Fibroblast of the conjunctiva (primary cell): ENCODE results near the gene CEP85.

Experiments
- DNase-seq: peaks from one replicate; pipeline ENCODE4 v3.0.0-alpha.2; 2010; ENCODE audit warnings: low read depth

CEP85 gene

DNA sequence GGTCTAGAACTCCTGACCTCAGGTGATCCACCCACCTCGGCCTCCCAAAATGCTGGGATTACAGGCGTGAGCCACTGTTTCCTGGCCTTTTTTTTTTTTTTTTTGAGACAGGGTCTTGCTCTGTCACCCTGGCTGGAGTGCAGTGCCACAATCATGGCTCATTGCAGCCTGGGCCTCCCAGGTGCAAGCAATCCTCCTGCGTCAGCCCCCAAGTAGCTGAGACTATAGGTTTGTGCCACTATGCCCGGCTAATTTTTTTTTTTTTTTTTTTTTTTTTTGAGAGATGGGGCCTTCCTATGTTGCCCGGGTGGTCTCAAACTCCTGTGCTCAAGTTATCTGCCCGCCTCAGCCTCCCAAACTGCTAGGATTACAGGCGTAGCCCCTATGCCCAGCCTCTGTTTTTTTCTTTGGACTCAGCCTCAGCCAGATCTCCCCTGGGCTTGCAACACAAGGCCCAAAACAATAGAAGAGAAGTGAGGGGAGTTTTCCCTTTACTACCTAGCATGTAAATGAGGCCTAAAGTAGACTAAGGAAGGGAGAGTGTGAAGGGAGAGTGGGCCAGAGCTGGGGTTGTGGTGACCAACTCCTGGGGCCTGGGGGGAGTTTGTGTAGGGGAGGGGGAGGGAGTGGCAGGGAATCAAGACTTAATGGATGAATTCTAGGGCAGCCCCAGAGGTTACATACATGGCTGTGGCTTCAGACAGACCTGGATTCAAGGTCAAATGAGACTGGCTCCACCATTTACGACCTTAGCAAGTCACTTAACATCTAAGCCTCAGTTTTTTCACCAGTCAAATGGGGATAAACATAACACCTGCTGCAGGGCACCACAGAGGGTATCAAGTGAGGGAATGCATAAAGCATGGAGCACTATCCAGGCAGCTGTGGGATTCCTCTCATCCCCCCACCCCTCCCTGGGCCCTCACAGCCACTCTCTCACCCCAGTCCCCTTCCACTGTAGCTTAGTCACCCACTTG, 82.2 kb downstream of the CEP85 start:
- DNase-seq: no peak

DNA sequence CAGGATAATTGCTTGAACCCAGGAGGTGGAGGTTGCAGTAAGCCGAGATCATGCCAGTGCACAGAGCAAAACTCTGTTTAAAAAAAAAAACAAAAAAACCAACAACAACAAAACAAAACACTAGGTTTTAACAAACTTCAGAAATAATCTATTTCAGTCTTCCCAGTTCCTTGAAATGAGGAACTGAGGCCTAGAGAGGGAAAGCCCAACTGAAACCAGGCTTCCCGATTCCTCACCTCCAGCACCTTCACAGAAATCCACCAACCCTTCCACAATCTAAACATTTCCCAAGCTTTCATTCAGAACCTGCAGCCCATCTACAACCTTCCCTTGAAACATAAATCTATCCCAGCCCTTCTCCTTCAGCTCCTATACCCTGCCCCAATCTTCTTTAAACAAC, 83.1 kb downstream of the CEP85 start:
- DNase-seq: no peak

DNA sequence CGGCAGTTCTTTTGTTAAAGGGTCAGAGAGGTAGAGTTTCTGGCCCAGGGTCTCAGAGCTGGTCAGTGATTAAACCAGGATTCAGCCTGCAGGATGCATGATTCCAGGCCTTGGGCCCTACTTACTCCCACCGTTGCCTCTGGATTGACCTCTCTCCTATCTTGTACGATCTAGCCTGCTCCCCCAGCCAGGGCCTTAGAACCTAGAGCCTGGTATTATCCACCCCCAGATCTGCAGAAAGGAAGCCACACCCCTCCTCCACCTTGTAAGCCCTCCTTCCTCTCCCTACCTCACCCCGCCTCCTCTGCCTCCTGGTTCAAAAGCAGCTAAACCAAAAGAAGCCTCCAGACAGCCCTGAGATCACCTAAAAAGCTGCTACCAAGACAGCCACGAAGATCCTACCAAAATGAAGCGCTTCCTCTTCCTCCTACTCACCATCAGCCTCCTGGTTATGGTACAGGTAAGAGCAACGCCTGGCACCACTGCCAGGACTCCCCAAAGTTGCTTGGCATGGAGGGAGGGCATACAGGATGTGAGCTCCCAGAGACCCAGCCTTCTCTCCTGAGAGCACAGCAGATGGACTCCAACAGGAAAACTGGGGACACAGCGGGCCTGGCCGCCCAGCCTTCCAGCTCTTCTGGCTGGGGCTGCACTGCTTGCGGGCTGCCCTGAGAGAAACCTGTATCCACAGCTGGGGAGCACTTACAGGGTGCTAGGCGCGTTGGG, 83.8 kb downstream of the CEP85 start, which contains the start of gene CD52:
TSS of gene CD52 (plus strand) at position 347 of the 726 bp plus-strand sequence. CDS start at position 407, 60 bp downstream.
- DNase-seq: no peak

DNA sequence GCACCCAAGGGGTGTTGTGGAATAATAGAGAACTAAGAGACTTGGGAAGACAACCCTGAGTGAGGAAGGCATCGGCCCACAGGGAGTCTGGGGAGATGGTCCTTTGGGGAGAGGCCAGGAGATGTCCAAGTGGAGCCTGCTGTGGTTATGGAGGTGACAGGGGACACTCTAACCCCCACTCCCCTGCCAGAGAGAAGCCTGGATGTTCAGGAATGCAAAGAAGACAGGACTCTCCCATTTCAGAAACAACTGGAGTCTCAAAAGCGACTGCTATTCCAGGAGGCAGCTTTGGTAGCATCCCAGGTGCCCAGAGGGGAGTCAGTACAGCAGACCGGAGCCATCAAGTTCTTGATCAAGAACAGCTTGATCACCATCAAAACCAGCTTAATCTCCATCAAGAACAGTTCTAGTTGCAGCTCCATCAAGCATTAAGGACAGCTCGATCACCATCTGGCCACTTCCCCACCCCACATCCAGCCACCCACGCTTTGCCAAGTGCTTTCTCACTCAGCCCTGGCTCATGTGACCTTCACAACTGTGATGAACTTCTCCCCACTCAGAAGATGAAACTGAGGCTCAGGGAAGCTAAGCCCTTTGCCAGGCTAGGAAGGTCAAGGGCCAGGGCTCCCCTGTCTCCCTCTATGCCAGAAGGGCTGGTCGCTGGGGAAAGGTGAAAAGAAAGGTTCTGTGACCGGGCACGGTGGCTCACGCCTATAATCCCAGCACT, 84.5 kb downstream of the CEP85 start:
- DNase-seq: no peak

DNA sequence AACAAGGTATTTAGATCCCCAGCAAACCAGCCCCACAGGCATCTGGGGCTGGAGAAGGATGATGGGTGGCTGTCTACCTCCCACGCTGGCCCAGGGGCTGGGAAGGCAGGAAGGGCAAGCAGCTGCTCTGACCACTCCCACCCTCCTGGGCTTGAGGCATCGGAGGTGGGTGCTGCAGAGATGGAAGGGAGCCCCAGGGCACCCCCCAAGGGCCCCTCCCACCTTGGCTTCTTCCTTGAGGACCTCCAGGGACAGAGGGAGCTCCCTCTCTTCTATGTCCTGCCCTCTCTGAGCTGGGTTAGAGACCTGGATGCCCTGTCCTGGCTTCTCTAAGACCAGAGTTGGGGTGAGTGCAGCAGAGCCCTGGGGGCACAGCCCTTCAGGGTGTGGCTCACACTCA, 86.9 kb downstream of the CEP85 start:
- no peak for DNase-seq

DNA sequence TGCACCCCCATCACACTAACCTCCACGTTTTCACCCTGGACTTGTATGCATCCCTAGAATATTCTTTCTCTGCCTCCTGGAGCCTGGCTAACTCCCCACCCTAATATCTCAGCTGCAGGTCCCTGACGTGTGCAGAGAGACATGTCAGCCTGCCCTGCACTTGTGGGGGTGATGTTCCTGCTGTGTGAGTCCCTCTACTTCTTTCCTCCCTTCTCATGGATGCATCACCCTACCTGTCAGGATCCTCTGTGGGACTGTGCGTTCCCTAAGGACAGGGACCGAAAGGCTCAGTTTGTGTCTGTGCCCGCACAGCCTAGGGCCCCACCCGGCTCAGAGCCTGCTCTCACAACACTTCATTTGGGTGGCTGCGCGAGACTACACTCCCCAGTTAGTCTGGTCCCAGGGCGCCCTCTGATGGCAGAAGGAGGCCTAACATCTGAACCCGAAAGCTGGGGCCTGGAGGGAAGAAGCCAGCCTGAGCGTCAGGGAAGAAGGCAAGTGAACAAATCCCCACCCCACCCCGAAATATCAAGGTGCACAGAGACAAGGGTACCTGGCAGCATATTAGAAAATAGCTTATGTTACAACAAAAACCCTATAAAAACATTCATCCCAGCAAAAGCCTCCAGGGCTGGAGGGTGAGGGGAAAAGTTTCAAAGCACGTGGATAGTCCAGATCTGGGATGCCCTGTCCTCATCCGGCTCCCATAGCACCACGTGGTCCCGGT, 87.5 kb downstream of the CEP85 start:
- peak; percentile 75 for DNase-seq

DNA sequence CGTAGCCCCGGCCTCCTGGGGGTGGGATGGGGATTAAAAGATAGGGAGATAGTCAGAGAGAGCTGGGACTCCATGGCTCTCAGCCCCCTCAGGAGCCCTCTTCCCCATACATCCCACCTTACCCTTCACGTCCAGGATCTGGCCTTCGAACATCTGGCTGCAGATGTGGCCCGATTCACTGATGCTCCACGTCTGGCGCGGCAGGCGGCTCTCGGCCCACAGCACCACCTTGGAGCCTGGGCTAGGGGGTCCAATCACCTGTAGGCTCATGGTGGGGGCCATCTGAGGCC, 88.0 kb downstream of the CEP85 start:
- DNase-seq: no peak

DNA sequence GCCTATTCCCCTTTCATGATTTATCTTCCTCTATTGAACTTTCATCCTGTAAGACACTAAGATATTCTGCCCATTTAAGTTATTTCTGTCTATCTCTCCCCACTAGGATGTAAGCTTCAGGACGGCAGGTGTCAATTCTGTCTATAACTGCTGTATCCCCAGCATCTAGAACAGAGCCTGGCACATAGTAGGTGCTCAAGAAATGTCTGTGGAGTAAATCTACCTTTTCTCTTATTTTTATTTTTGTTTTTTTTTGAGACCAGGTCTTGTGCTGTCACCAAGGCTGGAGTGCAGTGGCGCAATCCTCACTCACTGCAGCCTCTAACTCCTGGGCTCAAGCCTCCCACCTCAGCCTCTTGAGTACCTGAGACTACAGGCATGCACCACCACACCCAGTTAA, 89.4 kb downstream of the CEP85 start:
- DNase-seq: no peak

DNA sequence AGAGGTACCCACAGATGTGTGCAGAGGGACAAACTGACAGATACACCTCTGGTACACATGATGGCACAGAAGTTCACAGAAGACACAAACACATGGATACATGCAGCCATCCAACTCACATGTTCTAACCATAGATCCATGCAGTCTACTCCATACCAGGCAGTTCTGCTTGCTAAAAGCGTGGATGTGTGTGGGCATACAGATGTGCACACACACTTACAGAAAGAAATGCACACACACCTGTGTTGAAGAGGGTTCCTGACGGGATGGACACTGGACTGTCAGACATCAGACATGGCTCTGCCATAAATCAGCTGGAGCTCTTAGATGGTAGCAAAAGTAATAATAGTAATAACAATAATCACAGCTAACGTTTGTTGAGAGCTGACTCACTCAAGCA, 90.5 kb downstream of the CEP85 start:
- no peak for DNase-seq

DNA sequence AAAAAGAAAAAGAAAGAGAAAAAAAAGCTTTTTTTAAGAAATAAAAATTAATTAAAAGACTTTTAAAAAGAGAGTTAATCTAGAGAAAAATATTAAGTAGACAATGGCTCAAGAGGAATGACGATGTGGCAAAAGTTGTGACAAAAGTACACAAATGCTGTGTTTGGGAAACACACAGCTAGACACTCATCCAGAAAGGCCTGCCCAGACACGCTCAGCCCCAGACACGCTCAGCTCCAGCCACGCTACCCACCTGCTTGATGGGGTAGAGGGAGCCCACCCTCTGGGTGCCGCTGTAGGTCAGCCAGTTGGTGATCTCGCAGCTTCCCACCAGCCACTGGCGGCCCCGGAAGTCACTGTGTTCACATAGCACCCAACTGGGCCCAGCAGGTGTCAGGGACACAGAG, 94.0 kb downstream of the CEP85 start:
- no peak for DNase-seq
